Activated CD4-positive, alpha-beta memory T cell treated with anti-CD3 and anti-CD28 coated beads, Interleukin-2, amount 10 ng/mL, durations not matched to agents 7 days and 5 days (primary cell): Measurements from ENCODE around the gene FAM20C. TPM values are rescaled to one million over a fixed set of nuclear protein-coding genes. Genes with fewer than 3 reads are reported as not detected.
"Not testable (repeated sequence)": the region's sequence is repeated elsewhere in the genome, so short reads cannot be mapped to it uniquely, and the experiment has no call there.

ENCODE experiments used
- CTCF ChIA-PET: fragments of 350-600 bp; sonication (Branson Sonifier 250); formaldehyde crosslinking; loops from one replicate; lab custom pipeline; 2021; ENCODE audit warnings: antibody characterized with exemption, inconsistent platforms; lab: Charles Lee
- POLR2A ChIA-PET: fragments of 350-600 bp; sonication (Branson Sonifier 250); formaldehyde crosslinking; loops from one replicate; lab custom pipeline; 2021; ENCODE audit warnings: antibody characterized with exemption; lab: Charles Lee
- DNase-seq: peaks from one replicate; pipeline ENCODE4 v3.0.0-alpha.2; 2020
- H3K27ac Mint-ChIP-seq: one replicate; pipeline ENCODE4 v1.8.0; 2021; ENCODE audit warnings: mild to moderate bottlenecking, mixed read lengths
- H3K27me3 Mint-ChIP-seq: one replicate; pipeline ENCODE4 v1.8.0; 2021; ENCODE audit warnings: mixed read lengths
- H3K36me3 Mint-ChIP-seq: one replicate; pipeline ENCODE4 v1.8.0; 2021; ENCODE audit warnings: low read depth, mixed read lengths
- H3K4me1 Mint-ChIP-seq: one replicate; pipeline ENCODE4 v1.8.0; 2021; ENCODE audit warnings: mixed read lengths
- H3K4me3 Mint-ChIP-seq: one replicate; pipeline ENCODE4 v1.8.0; 2021; ENCODE audit warnings: mild to moderate bottlenecking, mixed read lengths
- H3K9me3 Mint-ChIP-seq: one replicate; pipeline ENCODE4 v1.8.0; 2021; ENCODE audit warnings: mixed read lengths
- total RNA-seq, 2 experiments: library from RNA; stranded (reverse); gene quantifications; one replicate each; pipeline ENCODE4 v1.2.3, GENCODE V29; 2021

Gene FAM20C
- total RNA-seq, 2 experiments from 2014 or later, result 0.13 TPM; not detected in 1

- ChIA-PET CTCF (no interaction called here), POLR2A (no interaction called here)
- H3K27me3 Mint-ChIP-seq, result no peaks in the 10 kb centered on the region
- no peaks in the 10 kb centered on the region for H3K36me3 Mint-ChIP-seq
- H3K9me3 Mint-ChIP-seq, result no peaks in the 10 kb centered on the region
- H3K4me3 Mint-ChIP-seq, result no peak overlapping the region
- peaks cover 2% of the 10 kb centered on the region for H3K4me1 Mint-ChIP-seq
- H3K27ac Mint-ChIP-seq, result no peak overlapping the region
- DNase-seq, result no peak
Measured at GRCh38 chr7:241513-241912, 49.1 kb downstream of the FAM20C start.

DNA sequence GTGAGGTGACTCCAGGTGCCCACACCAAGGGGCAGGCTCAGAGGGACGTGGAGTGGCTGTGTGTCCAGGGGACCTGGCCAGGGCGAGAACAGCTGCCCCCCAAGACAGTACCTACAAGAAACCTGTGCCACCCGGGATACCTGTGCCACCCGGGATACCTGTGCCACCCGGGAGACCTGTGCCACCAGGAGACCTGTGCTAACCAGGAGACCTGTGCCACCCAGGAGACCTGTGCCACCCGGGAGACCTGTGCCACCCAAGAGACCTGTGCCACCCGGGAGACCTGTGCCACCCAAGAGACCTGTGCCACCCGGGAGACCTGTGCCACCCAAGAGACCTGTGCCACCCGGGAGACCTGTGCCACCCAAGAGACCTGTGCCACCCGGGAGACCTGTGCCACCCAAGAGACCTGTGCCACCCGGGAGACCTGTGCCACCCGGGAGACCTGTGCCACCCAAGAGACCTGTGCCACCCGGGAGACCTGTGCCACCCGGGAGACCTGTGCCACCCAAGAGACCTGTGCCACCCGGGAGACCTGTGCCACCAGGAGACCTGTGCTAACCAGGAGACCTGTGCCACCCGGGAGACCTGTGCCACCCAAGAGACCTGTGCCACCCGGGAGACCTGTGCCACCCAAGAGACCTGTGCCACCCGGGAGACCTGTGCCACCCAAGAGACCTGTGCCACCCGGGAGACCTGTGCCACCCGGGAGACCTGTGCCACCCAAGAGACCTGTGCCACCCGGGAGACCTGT, 50.6 kb downstream of the FAM20C start:
- H3K9me3 Mint-ChIP-seq, H3K4me1 Mint-ChIP-seq, H3K4me3 Mint-ChIP-seq, DNase-seq, H3K27me3 Mint-ChIP-seq, CTCF ChIA-PET, POLR2A ChIA-PET, H3K27ac Mint-ChIP-seq, H3K36me3 Mint-ChIP-seq: not testable (repeated sequence)

GRCh38 chr7:243580-243978, 51.2 kb downstream of the FAM20C start:
- H3K4me1 Mint-ChIP-seq, H3K36me3 Mint-ChIP-seq, H3K9me3 Mint-ChIP-seq, POLR2A ChIA-PET, CTCF ChIA-PET, H3K27ac Mint-ChIP-seq, H3K4me3 Mint-ChIP-seq, H3K27me3 Mint-ChIP-seq, DNase-seq: not testable (repeated sequence)

DNA sequence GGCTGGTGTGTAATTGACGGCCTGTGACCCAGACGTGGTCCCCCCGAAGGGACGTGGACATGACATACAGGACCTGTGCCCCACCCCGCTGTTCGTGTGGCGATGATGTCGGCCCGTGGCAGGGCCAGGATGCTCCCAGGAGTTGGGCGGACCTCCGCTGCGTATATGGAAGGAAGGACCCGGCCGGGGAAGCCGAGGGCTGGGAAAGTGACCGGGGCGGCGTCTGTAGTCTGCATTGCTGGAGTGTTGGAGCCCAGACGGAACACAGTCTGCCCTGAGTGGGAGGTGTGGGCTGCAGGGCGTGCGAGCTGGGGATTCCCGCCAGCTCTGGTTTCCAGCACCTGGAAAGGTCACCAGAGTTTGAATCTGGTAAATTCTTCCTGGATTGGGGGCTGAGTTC, 52.6 kb downstream of the FAM20C start:
- CTCF ChIA-PET, result no interaction called here
- no peak overlapping the region for H3K4me3 Mint-ChIP-seq
- H3K36me3 Mint-ChIP-seq, result no peaks in the 10 kb centered on the region
- peaks cover 2% of the 10 kb centered on the region for H3K4me1 Mint-ChIP-seq
- no peaks in the 10 kb centered on the region for H3K9me3 Mint-ChIP-seq
- no peaks in the 10 kb centered on the region for H3K27me3 Mint-ChIP-seq
- POLR2A ChIA-PET, result no interaction called here
- no peak overlapping the region for H3K27ac Mint-ChIP-seq
- no peak for DNase-seq

- DNase-seq, result no peak
- POLR2A ChIA-PET, result no interaction called here
- no peaks in the 10 kb centered on the region for H3K27me3 Mint-ChIP-seq
- no peaks in the 10 kb centered on the region for H3K9me3 Mint-ChIP-seq
- peaks cover 2% of the 10 kb centered on the region for H3K4me1 Mint-ChIP-seq
- H3K4me3 Mint-ChIP-seq, result no peak overlapping the region
- no peaks in the 10 kb centered on the region for H3K36me3 Mint-ChIP-seq
- CTCF ChIA-PET, result no interaction called here
- H3K27ac Mint-ChIP-seq, result no peak overlapping the region
Measured at GRCh38 chr7:245574-246295, 53.4 kb downstream of the FAM20C start.

DNA sequence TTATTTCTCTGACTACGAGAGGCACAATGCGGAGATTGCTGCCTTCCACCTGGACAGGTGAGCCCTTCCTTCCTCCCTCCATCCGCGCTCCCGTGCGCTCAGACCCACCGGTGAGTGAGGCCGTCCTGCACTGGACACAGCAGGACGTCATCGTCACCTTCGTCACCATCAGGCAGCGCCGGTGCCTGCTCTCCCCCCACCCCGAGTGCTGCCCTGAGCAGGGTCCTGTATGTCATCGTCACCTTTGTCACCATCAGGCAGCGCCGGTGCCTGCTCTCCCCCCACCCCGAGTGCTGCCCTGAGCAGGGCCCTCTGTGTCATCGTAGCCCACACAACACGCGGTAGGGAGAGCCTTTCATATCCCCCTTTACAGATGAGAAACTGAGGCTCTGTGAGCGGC, 54.1 kb downstream of the FAM20C start:
- no peak for DNase-seq
- Mint-ChIP-seq H3K27ac (no peak overlapping the region), H3K27me3 (no peaks in the 10 kb centered on the region), H3K36me3 (no peaks in the 10 kb centered on the region), H3K4me3 (no peak overlapping the region), H3K4me1 (no peaks in the 10 kb centered on the region), H3K9me3 (no peaks in the 10 kb centered on the region)
- POLR2A ChIA-PET, result no interaction called here
- CTCF ChIA-PET, result no interaction called here

DNA sequence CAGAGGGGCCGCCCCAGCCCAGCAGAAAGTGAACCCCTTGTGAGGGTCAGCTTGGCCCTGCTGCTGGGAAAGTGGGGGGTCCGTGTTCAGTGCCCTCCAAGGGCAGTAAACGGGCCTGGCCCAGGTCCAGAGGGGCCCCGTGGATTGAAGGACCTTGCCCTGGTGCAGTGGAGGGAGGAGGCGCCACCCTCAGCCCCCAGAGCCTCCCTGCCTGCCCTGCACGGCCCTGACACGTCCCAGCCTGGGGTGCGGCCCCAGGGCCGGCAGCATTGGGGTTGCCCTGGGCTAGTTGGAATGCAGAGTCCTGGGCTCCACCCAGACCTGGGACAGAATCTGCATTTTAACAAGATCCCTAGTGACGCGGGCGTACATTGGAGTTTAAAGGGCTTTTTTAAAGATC, 54.8 kb downstream of the FAM20C start:
- Mint-ChIP-seq H3K27ac (no peak overlapping the region), H3K9me3 (no peaks in the 10 kb centered on the region), H3K27me3 (no peaks in the 10 kb centered on the region), H3K36me3 (no peaks in the 10 kb centered on the region), H3K4me1 (no peaks in the 10 kb centered on the region), H3K4me3 (no peak overlapping the region)
- CTCF ChIA-PET, result no interaction called here
- no peak for DNase-seq
- POLR2A ChIA-PET, result no interaction called here

DNA sequence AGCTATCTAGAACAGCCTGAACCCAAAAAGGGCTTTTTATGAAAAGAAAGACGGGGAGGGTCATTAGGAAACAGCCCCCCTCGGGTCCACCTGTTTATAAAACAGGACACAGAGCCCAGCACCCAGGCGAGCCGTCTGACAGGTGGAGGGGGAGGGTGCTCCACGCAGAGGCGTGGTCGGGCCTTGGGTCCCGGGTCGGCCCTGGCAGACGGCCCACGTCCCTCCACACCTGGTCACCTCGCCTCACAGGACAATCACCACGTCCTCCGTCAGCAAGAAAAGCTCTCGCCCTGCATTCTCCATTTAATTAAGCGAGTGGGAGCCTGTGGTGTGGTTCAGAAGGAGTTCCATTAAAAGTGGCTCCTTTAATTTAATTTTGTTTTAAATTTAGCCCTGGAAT, 55.3 kb downstream of the FAM20C start:
- Mint-ChIP-seq H3K27ac (no peak overlapping the region), H3K27me3 (no peaks in the 10 kb centered on the region), H3K4me1 (no peaks in the 10 kb centered on the region), H3K36me3 (no peaks in the 10 kb centered on the region), H3K4me3 (no peak overlapping the region), H3K9me3 (no peaks in the 10 kb centered on the region)
- ChIA-PET POLR2A (no interaction called here), CTCF (no interaction called here)
- no peak for DNase-seq

DNA sequence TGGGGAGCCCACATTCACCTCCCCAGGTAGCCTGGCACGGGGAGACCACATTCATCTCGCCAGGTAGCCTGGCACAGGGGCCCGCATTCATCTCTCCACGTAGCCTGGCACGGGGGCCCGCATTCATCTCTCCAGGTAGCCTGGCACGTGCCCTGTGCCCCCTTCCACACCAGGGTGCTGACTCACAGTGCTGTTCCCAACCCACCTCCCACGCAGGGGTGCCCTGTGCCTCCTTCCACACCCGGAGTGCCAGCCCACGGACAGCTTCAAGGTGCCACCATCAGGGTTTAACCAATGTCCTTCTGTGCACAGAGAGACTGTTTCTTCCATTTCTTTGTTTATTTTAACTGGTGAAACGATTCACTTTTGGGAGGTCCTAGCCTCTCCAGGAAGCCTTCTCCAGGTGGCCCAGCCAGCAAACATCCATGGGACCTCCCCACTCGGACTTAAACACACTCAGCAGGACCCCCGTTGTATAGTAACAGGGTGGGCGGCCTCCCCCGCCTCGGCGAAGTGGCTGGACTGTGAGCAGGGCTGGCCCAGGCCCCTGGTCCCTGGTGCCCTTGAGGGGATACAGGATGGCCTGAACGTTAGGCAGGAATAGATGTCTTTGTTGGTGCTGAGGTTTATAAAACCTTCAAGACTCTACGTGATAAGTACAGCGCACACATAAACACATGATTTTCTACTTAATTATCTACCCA, 56.5 kb downstream of the FAM20C start:
- DNase-seq, result no peak
- Mint-ChIP-seq H3K27ac (no peak overlapping the region), H3K36me3 (no peaks in the 10 kb centered on the region), H3K4me1 (no peaks in the 10 kb centered on the region), H3K9me3 (no peaks in the 10 kb centered on the region), H3K27me3 (no peaks in the 10 kb centered on the region), H3K4me3 (no peak overlapping the region)
- CTCF ChIA-PET, result no interaction called here
- POLR2A ChIA-PET, result no interaction called here

DNA sequence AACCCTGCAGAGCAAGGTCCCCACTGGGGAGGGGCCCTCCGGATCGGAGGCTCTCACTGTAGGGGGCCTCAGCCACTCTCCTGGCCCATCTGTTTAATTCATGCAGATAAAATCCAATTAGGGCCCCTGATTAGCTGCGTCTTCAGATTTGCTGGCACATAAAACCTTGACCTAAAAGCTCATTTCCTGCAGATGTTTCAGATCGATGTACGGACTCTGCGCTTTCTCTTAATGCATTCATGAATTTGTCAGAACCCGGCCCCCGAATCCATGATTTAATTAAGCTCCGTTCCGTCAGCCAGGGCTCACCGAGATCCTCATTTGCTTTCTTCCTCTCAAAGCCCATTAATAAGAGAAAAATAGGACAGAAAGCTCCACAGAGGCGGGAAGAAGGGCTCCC, 57.6 kb downstream of the FAM20C start:
- no peaks in the 10 kb centered on the region for H3K4me1 Mint-ChIP-seq
- H3K27me3 Mint-ChIP-seq, result no peaks in the 10 kb centered on the region
- POLR2A ChIA-PET, result no interaction called here

GRCh38 chr7:250523-250922, 58.2 kb downstream of the FAM20C start:
- ChIA-PET POLR2A (no interaction called here), CTCF (no interaction called here)
- no peaks in the 10 kb centered on the region for H3K27me3 Mint-ChIP-seq

More for the DNA sequence above, 57.6 kb downstream of the FAM20C start:
- Mint-ChIP-seq H3K36me3 (no peaks in the 10 kb centered on the region), H3K9me3 (no peaks in the 10 kb centered on the region), H3K4me3 (no peak overlapping the region), H3K27ac (no peak overlapping the region)
- DNase-seq, result no peak
- CTCF ChIA-PET, result no interaction called here

GRCh38 chr7:251005-251404, 58.6 kb downstream of the FAM20C start:
- H3K27ac Mint-ChIP-seq, result no peak overlapping the region
- H3K9me3 Mint-ChIP-seq, result no peaks in the 10 kb centered on the region
- H3K4me1 Mint-ChIP-seq, result no peaks in the 10 kb centered on the region
- H3K4me3 Mint-ChIP-seq, result no peak overlapping the region
- H3K36me3 Mint-ChIP-seq, result no peaks in the 10 kb centered on the region
- H3K27me3 Mint-ChIP-seq, result no peaks in the 10 kb centered on the region
- ChIA-PET POLR2A (no interaction called here), CTCF (no interaction called here)
- DNase-seq, result no peak

More at GRCh38 chr7:250523-250922, 58.2 kb downstream of the FAM20C start:
- DNase-seq, result no peak
- H3K4me1 Mint-ChIP-seq, result no peaks in the 10 kb centered on the region
- H3K27ac Mint-ChIP-seq, result no peak overlapping the region
- no peaks in the 10 kb centered on the region for H3K36me3 Mint-ChIP-seq
- H3K4me3 Mint-ChIP-seq, result no peak overlapping the region
- H3K9me3 Mint-ChIP-seq, result no peaks in the 10 kb centered on the region

DNA sequence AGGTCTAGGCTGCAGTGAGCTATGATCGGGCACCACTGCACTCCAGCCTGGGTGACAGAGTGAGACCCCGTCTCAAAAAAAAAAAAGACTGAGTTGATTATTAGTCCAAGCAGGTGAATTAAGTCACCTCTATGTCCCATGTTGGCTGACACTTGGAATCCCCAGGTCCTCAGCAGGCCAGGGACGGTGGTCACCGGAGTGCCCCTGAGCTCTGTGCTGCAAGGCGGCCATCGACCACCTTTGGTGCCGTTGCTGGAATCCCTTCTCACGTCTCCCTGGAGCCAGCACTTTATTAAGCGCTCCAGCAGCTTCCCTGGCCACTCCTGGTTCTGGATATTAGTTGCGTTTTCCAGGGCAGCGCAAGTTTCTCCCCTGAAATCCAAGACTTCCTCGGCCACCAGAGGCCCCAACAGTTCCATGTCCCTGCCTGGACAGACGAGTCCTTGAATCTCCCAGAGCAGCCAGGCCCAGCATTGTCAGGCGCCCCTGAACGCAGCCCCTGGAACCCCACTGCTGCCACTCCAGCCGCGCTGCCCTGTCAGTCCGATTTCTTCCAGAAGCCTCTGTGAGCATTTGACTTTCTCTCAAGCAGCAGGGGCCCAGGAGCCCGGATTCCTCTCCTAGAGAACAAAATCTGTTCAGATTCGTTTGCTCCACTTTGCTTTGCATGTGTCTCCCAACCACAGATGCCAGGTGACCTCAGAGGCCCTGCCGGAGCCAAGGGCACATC, 59.2 kb downstream of the FAM20C start:
- Mint-ChIP-seq H3K27ac (no peak overlapping the region), H3K27me3 (no peaks in the 10 kb centered on the region), H3K36me3 (no peaks in the 10 kb centered on the region), H3K4me1 (no peaks in the 10 kb centered on the region), H3K9me3 (no peaks in the 10 kb centered on the region), H3K4me3 (no peak overlapping the region)
- ChIA-PET CTCF (no interaction called here), POLR2A (no interaction called here)
- no peak for DNase-seq
